Hematopoietic multipotent progenitor cell treated with erythropoietin and hydrocortisone succinate and interleukin-3 and kit ligand, for 8 days (in vitro differentiated cells): ENCODE measurements around the gene MGA.

Experiments used
- DNase-seq: peaks from one replicate; pipeline ENCODE4 v3.0.0-alpha.2; 2015

MGA gene

GRCh38 chr15:41810651-41811431, 150.6 kb downstream of the MGA start:
- DNase-seq, result no peak

- peak; percentile 82 for DNase-seq
Measured at GRCh38 chr15:41811432-41812195, 151.4 kb downstream of the MGA start.

- no peak for DNase-seq
Measured at GRCh38 chr15:41812820-41813375, 152.7 kb downstream of the MGA start.

- no peak for DNase-seq
Measured at GRCh38 chr15:41813426-41813825, 153.2 kb downstream of the MGA start.

DNA sequence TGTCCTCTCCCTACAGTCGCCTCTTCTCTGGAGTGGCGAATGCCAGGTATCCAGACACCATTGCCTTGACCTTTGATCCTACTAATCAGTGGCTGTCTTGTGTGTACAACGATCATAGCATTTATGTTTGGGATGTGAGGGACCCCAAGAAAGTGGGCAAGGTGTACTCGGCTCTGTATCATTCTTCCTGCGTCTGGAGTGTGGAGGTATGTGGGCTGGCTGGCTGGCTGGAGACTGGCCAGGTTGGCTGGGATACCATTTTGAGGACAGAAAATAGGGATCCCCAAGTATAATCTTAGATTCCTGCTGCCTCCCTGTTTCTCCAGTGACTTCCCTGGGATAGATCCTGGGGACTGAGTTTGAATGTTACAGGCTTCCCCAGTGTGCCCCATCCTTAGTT, 154.3 kb downstream of the MGA start:
- DNase-seq, result no peak

GRCh38 chr15:41816788-41817187, 156.6 kb downstream of the MGA start:
- DNase-seq, result no peak

- DNase-seq, result no peak
Measured at GRCh38 chr15:41817327-41817726, 157.1 kb downstream of the MGA start.

GRCh38 chr15:41817781-41818180, 157.6 kb downstream of the MGA start:
- DNase-seq, result no peak

GRCh38 chr15:41819455-41820050, 159.3 kb downstream of the MGA start:
- DNase-seq, result no peak

GRCh38 chr15:41820791-41821423, 160.7 kb downstream of the MGA start:
- no peak for DNase-seq

GRCh38 chr15:41821831-41822230, 161.6 kb downstream of the MGA start:
- DNase-seq, result no peak

GRCh38 chr15:41822471-41822870, 162.3 kb downstream of the MGA start:
- DNase-seq, result no peak
